ENCODE results near the gene ABCA5. TPM values are rescaled to one million over a fixed set of nuclear protein-coding genes. Genes with fewer than 3 reads are reported as not detected.

Gene ABCA5, protein sequence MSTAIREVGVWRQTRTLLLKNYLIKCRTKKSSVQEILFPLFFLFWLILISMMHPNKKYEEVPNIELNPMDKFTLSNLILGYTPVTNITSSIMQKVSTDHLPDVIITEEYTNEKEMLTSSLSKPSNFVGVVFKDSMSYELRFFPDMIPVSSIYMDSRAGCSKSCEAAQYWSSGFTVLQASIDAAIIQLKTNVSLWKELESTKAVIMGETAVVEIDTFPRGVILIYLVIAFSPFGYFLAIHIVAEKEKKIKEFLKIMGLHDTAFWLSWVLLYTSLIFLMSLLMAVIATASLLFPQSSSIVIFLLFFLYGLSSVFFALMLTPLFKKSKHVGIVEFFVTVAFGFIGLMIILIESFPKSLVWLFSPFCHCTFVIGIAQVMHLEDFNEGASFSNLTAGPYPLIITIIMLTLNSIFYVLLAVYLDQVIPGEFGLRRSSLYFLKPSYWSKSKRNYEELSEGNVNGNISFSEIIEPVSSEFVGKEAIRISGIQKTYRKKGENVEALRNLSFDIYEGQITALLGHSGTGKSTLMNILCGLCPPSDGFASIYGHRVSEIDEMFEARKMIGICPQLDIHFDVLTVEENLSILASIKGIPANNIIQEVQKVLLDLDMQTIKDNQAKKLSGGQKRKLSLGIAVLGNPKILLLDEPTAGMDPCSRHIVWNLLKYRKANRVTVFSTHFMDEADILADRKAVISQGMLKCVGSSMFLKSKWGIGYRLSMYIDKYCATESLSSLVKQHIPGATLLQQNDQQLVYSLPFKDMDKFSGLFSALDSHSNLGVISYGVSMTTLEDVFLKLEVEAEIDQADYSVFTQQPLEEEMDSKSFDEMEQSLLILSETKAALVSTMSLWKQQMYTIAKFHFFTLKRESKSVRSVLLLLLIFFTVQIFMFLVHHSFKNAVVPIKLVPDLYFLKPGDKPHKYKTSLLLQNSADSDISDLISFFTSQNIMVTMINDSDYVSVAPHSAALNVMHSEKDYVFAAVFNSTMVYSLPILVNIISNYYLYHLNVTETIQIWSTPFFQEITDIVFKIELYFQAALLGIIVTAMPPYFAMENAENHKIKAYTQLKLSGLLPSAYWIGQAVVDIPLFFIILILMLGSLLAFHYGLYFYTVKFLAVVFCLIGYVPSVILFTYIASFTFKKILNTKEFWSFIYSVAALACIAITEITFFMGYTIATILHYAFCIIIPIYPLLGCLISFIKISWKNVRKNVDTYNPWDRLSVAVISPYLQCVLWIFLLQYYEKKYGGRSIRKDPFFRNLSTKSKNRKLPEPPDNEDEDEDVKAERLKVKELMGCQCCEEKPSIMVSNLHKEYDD (N-terminal part only)
- 11.6 and 15.6 TPM in 2 replicates for total RNA-seq

DNA sequence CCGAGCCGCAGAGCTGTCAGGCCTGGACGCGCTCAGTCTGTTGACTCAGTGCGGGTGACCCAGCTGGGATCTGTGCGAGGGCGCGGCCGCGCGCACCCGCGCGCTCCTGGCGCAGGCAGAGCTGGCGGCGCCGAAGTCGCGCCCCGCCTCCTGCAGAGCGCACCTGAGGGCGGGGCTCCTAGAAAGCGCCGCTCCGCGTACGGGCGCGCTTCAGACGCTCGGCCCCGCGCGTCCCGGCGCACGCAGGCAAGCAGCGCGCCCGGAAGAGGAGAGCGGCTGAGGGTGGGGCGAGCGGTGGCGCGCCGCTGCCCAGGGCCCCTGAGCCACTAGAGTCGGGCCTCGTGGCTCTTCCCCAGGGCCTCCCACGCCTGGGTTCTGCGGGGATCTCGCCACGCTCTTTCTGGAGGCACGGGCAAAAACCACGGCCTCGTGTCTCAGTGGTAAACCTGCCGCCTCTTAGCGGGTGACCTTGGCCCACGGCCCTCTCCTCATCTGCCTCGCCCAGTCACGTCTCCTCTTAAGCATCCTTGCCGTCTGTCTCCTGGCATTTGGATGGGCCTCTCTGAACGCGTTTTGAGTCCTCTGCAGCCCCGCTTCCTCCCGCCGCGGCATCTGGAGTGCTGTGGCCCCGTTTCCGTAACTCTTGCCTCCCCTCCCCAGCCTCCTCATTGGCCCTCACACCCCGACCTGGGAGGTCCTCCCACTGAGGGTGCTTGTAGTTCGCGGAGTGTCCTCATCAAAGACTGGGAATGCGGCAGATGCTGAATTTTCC, at the start of gene ABCA5:
ABCA5 (minus strand) TSS at position 74 of the 772 bp plus-strand sequence. CDS start 12,718 bp downstream, outside the sequence.
- Histone ChIP-seq H3K4me3 (ENCODE audit: low read depth, low read length) (peak within 1 kb of the TSS; percentile 86), H3K36me3 (ENCODE audit: control insufficient read depth, insufficient read depth, low read length) (no peaks in the 10 kb centered on the region), H3K27me3 (ENCODE audit: control insufficient read depth, insufficient read depth, low read length) (no peaks in the 10 kb centered on the region)
- no peak for FAIRE-seq
- TF ChIP-seq, protein P1, sequence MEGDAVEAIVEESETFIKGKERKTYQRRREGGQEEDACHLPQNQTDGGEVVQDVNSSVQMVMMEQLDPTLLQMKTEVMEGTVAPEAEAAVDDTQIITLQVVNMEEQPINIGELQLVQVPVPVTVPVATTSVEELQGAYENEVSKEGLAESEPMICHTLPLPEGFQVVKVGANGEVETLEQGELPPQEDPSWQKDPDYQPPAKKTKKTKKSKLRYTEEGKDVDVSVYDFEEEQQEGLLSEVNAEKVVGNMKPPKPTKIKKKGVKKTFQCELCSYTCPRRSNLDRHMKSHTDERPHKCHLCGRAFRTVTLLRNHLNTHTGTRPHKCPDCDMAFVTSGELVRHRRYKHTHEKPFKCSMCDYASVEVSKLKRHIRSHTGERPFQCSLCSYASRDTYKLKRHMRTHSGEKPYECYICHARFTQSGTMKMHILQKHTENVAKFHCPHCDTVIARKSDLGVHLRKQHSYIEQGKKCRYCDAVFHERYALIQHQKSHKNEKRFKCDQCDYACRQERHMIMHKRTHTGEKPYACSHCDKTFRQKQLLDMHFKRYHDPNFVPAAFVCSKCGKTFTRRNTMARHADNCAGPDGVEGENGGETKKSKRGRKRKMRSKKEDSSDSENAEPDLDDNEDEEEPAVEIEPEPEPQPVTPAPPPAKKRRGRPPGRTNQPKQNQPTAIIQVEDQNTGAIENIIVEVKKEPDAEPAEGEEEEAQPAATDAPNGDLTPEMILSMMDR (IDR thresholded peaks at IDR 0.05; ENCODE audit: insufficient read depth, low read length, severe bottlenecking) = no peak
- DNase-seq (ENCODE audit: low read depth) = peak; percentile 90

DNA sequence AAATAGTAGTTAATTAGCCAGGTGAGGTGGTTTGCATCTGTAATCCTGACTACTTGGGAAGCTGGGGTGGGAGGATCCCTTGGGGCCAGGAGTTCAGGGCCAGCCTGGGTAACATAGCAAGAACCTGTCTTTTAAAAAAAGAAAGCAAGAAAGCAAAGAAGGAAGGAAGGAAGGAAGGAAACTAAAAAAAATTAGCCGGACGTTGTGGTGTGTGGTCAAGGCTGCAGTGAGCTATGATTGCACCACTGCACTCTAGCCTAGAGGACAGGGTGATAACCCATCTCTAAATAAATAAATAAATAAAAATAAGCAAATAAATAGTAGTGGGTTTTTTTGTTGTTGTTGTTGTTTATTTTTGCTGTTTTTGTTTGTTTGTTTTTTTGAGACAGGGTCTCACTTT, 48.3 kb upstream of the ABCA5 start:
- no peak for DNase-seq (ENCODE audit: low read depth)
- no peak overlapping the region for H3K4me3 ChIP-seq (ENCODE audit: low read depth, low read length)
- H3K36me3 ChIP-seq (ENCODE audit: control insufficient read depth, insufficient read depth, low read length) = no peaks in the 10 kb centered on the region

DNA sequence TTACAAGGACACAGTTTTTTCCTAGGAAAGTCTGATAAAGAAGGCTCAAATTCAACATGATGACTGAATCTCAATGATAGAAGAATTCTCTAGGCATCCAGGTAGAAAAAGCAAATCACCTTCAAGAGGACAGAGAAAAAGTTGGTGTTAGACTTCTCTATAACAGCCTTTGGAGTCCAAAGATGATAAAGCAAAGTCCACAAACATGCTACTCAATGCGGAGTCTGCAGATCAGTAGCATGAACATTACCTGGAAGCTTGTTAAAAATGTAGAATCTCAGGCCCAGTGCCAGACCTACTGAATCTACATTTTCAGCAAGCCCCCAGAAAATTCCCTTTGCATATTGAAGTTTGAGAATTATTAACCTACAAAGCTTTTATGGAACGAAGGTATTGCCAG, 46.1 kb upstream of the ABCA5 start:
- Histone ChIP-seq H3K27me3 (ENCODE audit: control insufficient read depth, insufficient read depth, low read length) (no peaks in the 10 kb centered on the region), H3K36me3 (ENCODE audit: control insufficient read depth, insufficient read depth, low read length) (no peaks in the 10 kb centered on the region), H3K4me3 (ENCODE audit: low read depth, low read length) (no peak overlapping the region)
- no peak for DNase-seq (ENCODE audit: low read depth)
- TF ChIP-seq, protein P1 (IDR thresholded peaks at IDR 0.05; ENCODE audit: insufficient read depth, low read length, severe bottlenecking) = no peak
- FAIRE-seq = no peak

More for the DNA sequence above, 48.3 kb upstream of the ABCA5 start:
- H3K27me3 ChIP-seq (ENCODE audit: control insufficient read depth, insufficient read depth, low read length) = no peaks in the 10 kb centered on the region
- no peak for FAIRE-seq
- TF ChIP-seq, protein P1 (IDR thresholded peaks at IDR 0.05; ENCODE audit: insufficient read depth, low read length, severe bottlenecking) = no peak

DNA sequence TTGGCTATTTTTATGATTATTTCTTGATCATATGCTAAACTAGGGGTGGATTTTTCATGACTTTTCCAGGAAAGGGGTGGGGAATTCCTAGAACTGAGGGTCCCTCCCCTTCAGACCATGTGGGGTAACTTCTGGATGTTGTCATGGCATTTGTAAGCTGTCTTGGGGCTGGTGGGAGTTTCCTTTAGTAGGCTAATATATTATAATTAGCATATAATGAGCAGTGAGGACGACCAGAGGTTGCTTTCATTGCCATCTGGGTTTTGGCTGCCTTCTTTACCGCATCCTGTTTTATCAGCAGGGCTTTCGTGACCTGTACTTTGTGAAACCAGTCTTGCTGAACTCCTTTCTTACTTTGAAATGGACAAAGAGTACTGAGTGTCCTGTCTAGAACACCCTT, 40.4 kb upstream of the ABCA5 start:
- no peaks in the 10 kb centered on the region for H3K36me3 ChIP-seq (ENCODE audit: control insufficient read depth, insufficient read depth, low read length)
- FAIRE-seq (no peak), DNase-seq (ENCODE audit: low read depth) (no peak)
- no peaks in the 10 kb centered on the region for H3K27me3 ChIP-seq (ENCODE audit: control insufficient read depth, insufficient read depth, low read length)
- TF ChIP-seq, protein P1 (IDR thresholded peaks at IDR 0.05; ENCODE audit: insufficient read depth, low read length, severe bottlenecking) = no peak
- H3K4me3 ChIP-seq (ENCODE audit: low read depth, low read length) = no peak overlapping the region
